Measurements from ENCODE around the gene ALDOB.

The ALDOB gene

DNA sequence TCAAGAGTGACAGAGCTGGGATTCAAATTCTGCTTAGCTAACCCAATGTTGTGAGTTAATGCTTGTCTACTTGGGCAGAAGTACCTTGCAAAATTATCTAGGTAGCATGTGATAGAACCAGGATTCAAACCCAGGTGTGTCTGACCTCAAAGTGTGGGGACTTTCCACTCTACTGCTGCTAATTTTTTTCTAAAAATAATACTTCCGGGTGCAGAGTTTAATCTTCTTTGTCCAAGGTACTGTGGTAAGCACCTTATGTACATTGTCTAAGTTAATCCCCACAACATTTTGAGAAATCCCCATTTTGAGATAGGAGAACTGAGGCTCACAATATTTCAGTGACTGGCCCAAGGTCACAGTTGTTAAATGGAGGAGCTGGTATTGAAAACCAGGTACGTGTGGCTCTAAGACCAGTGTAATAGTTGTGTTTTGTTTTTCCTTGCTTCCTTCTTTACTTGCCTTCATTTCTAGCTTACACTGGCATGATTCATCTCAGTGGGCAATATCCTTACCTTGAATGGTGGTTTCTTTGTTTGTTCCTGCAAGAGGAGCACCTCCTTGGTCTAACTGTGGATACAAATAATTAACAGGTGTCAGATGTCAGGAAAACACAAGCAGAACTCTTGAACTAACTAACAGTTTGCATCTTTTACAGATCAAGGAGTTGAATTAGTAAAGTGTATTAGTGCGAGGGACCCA, 7.5 kb downstream of the ALDOB start:
- in situ Hi-C loops (cut with MboI; ENCODE audit: low sequenced_read_pairs): no loop called here

DNA sequence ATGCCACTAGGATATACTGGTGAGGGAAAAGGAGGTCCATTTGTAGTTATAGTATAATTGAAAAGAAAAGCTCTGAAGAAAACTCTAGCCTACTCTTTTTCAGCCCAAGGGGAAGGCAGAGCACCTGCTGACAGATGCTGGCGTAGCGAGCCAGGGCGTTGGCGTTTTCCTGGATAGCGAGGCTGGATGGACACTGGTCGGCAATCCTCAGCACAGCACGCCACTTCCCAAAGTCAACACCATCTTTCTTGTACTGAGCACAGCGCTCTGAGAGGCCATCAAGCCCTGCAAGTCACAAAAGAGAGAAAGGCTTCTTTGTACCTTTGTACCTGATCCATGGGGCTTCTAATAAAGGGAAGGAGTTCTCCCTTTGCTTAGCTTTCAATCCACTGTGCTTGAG, 8.2 kb downstream of the ALDOB start:
- in situ Hi-C loops (cut with MboI; ENCODE audit: low sequenced_read_pairs): no loop called here

DNA sequence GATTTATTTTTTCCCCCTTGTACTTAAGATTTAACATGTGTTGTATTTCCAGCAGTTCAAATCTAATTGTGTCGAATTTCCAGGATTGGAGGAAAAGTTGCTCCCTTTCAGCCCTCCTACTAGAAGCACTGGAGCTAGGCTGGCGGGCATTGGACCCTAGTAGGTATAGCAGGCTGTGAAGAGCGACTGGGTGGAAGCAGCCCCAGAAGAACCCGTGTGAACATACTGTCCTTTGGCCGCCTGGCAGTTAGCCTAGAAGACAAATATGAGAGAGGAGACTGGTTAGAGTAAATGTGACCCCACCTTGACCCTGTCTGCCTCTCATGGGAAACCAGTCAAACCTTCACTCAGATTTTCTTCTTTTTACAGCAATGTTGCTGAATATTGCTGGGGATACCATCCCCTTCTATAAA, 13.9 kb downstream of the ALDOB start:
- in situ Hi-C loops (cut with MboI; ENCODE audit: low sequenced_read_pairs): no loop called here

DNA sequence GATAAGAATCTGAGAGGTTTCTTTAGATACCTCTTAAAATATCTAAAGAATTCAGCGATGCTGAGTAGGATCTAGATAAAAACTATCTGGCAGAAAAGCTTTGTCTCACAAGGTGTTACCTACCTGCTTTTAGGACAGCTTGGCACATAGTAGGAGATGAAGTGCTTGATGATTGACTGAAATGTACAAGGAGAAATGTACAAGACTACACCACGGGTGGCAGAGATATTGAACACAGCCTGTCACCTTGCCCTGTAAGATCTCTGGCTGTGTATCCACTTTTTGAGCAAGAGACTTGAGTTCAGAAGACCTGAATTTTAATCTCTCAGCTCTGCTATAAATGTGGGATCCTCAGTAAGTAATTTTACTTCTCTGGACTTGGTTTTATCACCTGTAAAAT, 15.7 kb downstream of the ALDOB start:
- in situ Hi-C loops (cut with MboI; ENCODE audit: low sequenced_read_pairs): no loop called here

DNA sequence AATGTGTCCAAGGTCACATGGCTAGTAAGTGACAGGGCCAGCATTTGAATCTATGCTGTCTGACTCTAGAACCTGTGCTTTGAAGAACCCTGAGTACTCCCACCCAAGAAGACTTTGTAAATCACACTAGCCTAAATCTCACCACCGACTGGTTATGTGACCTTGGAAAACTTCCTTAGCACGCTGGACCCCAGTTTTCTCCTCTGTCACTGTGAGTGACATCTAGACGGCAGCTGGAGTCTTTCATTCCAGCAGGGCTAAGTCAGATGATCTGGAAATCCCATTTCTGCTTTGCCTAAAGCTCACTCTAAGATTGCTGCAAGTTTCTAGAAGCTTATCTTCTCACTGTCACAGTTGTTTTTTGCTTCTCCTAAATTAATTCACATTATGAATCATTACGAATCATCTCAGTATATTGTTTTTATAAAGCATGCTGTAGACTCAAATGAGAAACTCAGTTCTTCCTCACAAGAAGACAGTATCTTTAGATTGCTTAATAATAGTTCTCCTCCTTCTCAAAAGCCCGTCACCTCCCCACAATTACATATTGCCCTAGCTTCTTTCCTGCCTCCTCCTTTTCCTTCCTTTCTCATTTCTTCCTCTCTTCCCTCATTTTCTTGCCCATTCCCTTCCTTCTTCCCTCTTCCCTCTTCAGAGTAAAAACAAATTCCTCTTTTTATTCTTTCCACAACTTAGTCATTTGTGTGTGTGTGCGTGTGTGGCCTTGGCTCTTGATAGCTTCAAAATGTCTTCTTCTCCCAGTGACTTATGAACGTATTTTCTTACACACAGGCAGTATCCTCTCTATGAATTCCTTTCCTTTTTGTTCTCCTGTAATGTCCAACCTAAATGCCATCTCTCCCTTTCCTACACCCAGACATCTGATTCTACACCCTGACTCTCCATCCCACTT, 16.8 kb downstream of the ALDOB start:
- in situ Hi-C loops (cut with MboI; ENCODE audit: low sequenced_read_pairs): no loop called here

DNA sequence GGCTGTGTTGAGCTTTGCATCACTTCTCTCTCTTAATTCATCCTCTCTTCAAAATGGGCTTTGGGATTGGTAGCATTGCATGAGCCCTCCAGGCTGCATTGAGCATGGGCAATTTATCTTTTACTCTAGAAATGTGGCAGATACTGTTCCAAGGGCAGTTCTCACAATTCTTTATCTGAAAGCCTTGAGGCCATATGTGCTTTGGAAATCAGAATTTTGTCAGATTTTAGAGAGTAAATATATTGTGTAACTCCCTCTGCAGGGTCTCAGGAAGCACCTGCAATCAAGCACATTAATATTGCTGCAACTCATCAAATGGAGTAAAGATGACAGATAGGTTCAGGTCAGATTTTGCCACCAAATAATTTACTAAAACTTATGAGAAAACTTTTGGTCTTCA, 17.6 kb downstream of the ALDOB start:
- in situ Hi-C loops (cut with MboI; ENCODE audit: low sequenced_read_pairs): no loop called here

DNA sequence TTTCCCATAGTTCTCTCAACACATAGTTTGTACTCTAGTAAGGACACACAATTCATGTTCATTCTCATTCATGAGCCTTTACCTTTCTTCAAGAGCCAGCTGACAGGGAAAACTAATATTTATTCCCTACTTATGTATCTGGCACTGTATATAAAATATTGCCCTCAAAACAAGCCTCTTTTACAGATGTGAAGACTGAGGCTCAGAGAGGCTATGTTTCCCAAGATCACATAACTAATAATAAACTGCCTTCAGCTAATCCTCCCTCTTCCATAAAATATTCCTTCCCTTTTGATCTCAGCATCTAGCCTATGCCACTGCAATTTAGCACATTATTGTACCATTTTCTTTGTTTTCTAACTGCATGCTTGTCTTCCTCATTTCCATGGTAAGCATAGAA, 18.2 kb downstream of the ALDOB start:
- in situ Hi-C loops (cut with MboI; ENCODE audit: low sequenced_read_pairs): no loop called here

DNA sequence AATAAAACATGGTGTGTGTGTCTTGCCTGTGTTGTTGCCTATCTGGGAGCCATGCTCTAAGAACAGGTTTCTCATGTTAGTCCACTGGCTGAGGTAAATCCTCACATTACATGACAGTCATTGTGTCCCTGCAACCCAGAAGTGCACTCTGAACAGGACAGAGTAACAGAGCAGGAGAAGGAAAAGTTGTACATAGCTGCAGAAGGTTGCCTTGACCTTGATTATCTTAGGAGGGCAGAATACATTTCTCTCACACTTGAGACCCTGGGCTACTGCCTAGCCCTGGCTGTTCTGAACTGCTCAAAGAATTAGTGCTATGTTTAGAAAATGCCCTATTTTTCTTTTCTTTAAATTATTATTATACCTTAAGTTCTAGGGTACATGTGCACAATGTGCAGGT, 20.0 kb downstream of the ALDOB start:
- in situ Hi-C loops (cut with MboI; ENCODE audit: low sequenced_read_pairs): no loop called here

DNA sequence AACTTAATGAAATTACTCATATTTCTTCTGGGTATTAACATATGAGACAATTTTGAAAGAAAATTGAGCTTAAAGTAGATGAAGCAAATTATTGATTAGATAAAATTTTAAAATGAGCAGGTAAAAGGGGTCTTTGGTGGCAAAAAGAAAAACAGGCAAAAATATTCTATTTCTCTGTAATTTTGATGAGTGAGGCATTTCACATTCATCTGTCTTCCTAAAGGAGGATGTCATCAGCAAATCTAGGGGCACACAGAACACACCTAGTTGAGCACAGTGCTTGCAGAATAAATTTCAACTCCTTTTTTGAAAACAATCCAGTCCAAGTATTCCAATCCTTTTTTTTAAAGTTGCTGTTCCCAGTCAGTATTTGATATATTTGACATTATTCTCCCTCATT, 20.7 kb downstream of the ALDOB start:
- in situ Hi-C loops (cut with MboI; ENCODE audit: low sequenced_read_pairs): no loop called here

DNA sequence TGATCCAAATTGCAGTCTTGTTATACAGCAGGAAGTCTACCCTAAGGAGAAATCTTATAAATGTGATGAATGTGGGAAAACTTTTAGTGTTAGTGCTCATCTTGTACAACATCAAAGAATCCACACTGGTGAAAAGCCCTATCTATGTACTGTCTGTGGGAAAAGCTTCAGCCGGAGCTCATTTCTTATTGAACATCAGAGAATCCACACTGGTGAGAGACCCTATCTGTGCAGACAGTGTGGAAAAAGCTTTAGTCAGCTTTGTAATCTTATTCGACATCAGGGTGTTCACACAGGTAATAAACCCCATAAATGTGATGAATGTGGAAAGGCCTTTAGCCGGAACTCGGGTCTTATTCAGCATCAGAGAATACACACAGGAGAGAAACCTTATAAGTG, 26.5 kb downstream of the ALDOB start:
- in situ Hi-C loops (cut with MboI; ENCODE audit: low sequenced_read_pairs): no loop called here

DNA sequence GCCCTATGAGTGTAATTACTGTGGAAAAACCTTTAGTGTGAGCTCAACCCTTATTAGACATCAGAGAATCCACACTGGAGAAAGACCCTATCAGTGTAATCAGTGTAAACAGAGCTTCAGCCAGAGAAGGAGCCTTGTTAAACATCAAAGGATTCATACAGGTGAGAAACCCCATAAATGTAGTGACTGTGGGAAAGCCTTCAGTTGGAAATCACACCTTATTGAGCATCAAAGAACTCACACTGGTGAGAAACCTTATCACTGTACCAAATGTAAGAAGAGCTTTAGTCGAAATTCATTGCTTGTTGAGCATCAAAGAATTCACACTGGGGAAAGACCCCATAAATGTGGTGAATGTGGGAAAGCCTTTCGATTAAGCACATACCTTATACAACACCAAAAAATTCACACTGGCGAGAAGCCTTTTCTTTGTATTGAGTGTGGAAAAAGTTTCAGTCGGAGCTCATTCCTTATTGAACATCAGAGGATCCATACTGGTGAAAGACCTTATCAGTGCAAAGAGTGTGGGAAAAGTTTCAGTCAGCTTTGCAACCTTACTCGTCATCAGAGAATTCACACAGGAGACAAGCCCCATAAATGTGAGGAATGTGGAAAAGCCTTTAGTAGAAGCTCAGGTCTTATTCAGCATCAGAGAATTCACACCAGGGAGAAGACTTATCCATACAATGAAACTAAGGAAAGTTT, 27.0 kb downstream of the ALDOB start:
- in situ Hi-C loops (cut with MboI; ENCODE audit: low sequenced_read_pairs): no loop called here

DNA sequence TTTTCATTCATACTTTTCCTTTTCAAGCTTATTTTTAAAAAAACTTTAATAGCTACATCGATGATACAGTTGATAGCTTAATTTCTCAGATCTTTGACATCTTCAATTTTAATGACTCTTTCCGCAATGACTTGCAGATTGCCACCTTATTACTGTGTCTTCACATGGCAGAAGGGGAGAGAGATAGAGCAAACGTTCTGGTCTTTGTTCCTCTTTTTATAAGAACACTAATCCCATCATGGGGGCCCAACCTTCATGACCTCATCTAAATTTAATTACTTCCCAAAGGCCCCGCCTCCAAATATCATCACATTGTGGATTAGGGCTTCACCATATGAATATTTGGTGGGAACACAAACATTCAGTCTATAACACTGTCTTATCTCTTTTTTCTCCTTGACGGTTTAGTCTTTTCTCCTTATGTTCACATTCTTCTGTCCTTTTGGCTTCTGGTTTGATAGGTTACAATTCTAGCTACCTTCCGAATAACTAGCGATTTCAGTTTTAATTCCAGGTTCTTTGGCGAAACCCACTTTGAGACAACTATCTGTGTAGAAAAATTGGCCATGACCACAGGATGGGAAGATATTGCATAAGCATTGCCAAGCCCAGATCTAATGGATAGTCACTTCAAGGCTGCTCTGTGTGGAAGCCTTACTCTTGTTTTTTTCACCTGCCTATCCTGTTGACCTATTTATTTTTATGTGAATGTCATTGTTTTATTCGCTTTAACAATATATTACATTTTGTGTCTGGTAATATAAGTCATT, 31.9 kb downstream of the ALDOB start:
- in situ Hi-C loops (cut with MboI; ENCODE audit: low sequenced_read_pairs): no loop called here

DNA sequence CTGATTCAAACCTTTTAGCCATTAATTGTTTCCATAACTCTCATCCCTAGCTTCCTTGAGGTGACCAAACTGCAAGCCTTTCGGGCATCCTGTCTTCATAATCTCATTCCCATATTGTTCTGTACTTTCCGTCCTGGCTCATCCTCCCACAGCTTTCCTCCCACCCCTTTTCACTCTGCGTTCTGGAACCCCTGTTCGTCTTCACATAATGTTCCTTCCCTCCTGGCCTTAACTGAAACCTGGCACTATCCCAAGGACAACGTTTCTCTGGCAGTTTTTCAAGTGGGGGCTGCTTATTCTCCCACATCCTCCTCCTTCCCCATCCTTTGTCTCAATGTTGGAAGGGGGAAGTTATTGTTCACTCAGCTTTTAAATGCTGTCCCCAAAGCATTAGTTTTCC, 35.5 kb downstream of the ALDOB start:
- in situ Hi-C loops (cut with MboI; ENCODE audit: low sequenced_read_pairs): no loop called here

DNA sequence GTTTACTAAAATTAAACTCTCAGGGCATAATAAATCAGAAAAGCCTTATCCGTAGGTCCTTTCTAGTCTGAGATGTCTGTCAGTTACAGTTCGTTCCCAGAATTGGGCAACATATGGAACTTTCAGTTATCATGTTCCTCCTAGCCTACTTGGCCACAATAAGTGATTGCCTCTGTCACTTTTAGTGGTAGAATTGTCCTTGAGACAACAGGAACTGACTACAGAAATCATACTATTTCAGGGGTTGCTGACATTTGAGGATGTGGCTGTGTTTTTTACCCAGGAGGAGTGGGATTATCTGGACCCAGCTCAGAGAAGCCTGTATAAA, 36.0 kb downstream of the ALDOB start:
- in situ Hi-C loops (cut with MboI; ENCODE audit: low sequenced_read_pairs): no loop called here

DNA sequence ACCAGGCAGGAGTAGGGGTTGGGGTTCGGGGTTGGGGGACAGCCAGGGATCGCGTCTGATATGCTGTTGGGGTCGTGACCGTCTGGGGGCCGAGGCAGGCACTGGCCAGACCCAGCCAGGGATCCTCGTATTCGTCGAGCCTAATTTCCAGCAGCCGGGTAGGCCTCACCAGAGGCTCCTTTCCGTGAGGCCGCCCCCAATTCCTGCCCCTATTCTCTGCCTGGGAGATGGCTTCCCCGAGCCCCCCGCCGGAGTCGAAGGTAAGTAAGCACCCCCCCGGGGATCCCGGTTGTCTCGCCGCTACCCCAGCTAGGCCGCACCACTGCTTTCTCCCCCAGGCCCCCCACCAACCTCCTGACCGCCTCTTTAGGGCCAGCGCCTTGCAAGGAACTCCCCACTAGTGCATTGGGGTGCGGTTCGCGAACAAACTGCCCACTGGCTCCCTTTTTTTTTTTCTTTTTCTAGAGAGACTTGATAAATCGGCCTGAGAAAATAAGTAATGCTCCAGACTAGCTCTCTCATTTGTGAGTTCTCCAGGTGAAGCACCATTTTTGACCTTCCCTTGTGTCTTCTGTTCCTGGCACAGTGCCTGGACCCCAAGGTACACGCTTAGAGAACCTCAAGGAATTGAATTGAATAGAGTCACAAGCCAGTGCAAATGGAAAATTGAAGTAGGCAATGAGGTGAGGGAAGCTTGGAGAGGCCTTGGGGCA, 36.5 kb downstream of the ALDOB start:
- in situ Hi-C loops (cut with MboI; ENCODE audit: low sequenced_read_pairs): no loop called here

DNA sequence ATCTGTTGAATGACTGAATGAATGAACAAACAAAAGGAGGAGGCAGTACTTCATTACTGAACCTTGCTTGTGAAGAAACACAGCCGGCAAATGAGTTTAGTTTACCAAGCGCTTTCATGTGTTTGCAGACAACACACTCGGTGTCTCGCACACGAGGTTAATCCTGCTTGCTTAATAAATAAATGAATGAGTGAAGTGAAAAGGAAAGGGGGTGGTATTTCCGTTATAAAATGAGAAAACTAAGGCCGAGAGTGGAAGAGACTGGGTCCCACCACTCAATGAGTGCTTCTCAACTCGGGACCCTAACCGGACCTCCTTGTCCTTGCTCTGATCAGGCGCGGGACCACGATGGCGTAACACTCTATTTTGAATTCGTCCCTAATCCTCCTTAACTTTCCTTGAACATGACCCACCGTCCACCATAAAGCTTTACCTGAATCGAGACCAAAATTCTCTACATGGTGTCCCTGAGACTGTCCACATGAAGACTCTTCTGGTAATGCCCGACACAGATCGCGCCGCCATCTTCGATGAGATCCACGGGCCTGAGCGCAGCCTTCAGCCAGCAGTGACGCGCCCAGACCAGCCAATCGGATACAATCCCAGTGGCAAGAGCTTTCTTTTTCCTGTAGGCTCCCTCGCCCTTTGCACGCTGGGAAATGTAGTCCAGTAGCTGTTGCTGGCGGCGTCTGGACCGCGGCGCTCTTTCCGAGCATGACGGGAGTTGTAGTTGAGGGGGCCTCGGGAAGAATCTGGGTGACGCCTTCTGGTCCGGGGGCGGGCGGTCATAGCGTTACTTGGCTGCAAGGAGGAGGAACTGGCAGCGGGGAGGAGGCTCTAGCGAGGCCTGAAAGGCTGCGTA, 37.3 kb downstream of the ALDOB start, which contains the start of the genes MRPL50 and ZNF189:
MRPL50 (minus strand) TSS at position 551 of the 862 bp plus-strand sequence; CDS start at position 525, 26 bp downstream.
ZNF189 (plus strand) TSS at position 784 of the 862 bp plus-strand sequence. CDS start 306 bp downstream, outside the sequence.
- in situ Hi-C loops (cut with MboI; ENCODE audit: low sequenced_read_pairs): no loop called here

DNA sequence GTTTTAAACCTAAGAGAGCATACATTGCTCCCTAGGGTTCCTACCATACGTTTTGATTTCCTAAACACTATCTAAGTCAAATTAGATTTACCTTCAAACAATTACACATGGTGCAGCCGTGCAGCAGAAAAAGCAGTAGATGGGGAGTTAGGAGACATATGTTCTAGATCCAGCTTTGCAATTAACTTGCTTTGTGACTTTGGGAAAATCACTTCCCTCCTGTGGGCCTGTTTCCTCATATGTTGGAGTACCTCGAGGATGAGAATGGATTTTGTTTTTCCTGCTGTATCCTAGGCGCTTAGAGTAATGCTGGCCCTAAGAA, 37.9 kb downstream of the ALDOB start:
- in situ Hi-C loops (cut with MboI; ENCODE audit: low sequenced_read_pairs): no loop called here

DNA sequence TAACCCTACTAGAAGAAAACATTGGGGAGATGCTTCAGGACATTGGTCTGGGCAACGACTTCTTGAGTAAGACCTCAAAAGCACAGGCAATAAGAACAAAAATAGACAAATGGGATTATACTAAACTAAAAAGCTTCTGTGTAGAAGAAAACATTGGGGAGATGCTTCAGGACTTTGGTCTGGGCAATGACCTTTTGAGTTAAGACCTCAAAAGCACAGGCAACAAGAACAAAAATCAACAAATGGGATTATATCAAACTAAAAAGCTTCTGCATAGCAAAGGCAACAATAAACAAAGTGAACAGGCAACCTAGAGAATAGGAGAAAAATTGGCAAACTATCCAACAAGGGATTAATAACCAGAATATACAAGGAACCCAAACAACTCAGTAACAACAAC, 40.9 kb downstream of the ALDOB start:
- in situ Hi-C loops (cut with MboI; ENCODE audit: low sequenced_read_pairs): no loop called here

DNA sequence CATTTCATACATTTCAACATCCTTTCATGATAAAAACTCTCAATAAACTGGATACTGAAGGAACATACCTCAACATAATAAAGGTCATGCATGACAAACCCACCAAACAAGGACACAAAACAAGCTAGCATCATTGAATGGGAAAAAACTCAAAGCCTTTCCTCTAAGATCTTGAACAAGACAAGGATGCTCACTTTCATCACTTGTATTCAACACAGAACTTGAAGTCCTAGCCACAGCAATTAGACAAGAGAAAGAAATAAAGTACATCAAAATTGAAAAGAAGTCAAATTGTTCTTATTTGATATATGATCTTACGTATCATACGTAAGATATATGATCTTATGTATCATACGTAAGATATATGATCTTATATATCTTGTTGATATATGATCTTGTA, 42.4 kb downstream of the ALDOB start:
- in situ Hi-C loops (cut with MboI; ENCODE audit: low sequenced_read_pairs): no loop called here
